Peyer's patch (tissue), 4 donors: ENCODE data around the gene PLEKHG4. TPM values are rescaled to one million over a fixed set of nuclear protein-coding genes. Genes with fewer than 3 reads are reported as not detected.

ENCODE experiments used
- DNase-seq, 3 donors: peaks; one replicate each; pipeline ENCODE4 v3.0.0-alpha.2; 2017 to 2019
- H3K27ac ChIP-seq, 4 donors: fragments of 200-600 bp; sonication (generic); one replicate each; pipeline ENCODE4 v1.5.1; 2016 to 2019
- H3K27me3 ChIP-seq, 2 donors: fragments of 200-600 bp; sonication (generic); one replicate each; pipeline ENCODE4 v1.5.1; 2019
- H3K36me3 ChIP-seq, 3 donors: fragments of 200-600 bp; sonication (generic); one replicate each; pipeline ENCODE4 v1.5.1; 2016 to 2019
- H3K4me1 ChIP-seq, 4 donors: fragments of 200-600 bp; sonication (generic); one replicate each; pipeline ENCODE4 v1.5.1; 2016 to 2019
- H3K4me3 ChIP-seq, 4 donors: fragments of 200-600 bp; sonication (generic); 1 replicate in 3 of 4; 2 replicates in 1 of 4; pipeline ENCODE4 v1.5.1; 2016 to 2019; ENCODE audit warnings: mild to moderate bottlenecking in 1 of 4
- H3K9me3 ChIP-seq, 4 donors: fragments of 200-600 bp; sonication (generic); one replicate each; pipeline ENCODE4 v1.5.1; 2016 to 2019; ENCODE audit warnings: mild to moderate bottlenecking in 1 of 4
- POLR2A ChIP-seq, 2 donors: fragments of 450-650 bp; IDR thresholded peaks; one replicate each; pipeline ENCODE4 v1.5.1; 2017; ENCODE audit warnings: antibody characterized with exemption in 2 of 2, mild to moderate bottlenecking in 2 of 2, moderate library complexity in 2 of 2
- total RNA-seq, 4 donors: library from RNA; depleted of rRNA; stranded (reverse); fragments of >200 nt; gene quantifications; one replicate each; pipeline ENCODE4 v1.1.0, GENCODE V29; 2016
- TF ChIP-seq, protein P1 (sequence below), 6 experiments: fragments of 450-650 bp in 4 of 6; fragments of 200-600 bp in 2 of 6; sonication (generic) in 1 of 6; IDR thresholded peaks; one replicate each; pipeline ENCODE4 v1.5.1; 2017 to 2019; ENCODE audit warnings: antibody characterized with exemption in 6 of 6, mild to moderate bottlenecking in 3 of 6, moderate library complexity in 1 of 6

The PLEKHG4 gene
- total RNA-seq, 4 donors from 2014 or later: 12.3 to 16.5 (median 14.0) TPM

DNA sequence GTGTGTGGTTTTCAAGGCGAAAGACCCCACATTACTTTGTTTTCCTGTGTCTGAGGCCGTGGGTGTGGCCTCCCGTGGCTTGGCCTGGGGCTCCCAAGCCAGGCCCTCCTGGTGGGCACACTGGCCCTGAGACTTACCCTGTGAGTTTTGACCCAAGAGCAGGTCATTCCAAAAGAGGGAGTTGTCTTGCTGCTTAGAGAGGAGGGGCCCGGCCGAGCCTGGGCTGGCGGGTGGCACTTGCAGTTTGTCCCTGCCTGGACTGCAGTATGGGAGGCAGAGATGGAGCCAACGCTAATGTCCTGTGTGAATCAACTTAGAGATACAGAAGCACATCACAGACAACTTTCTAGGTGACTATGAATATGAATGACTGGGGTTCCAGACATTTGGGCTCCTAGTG, 22.7 kb downstream of the PLEKHG4 start:
- Histone ChIP-seq H3K4me1 (no peaks in the 10 kb centered on the region), H3K27ac (no peak overlapping the region), H3K27me3 (no peaks in the 10 kb centered on the region), H3K4me3 (no peak overlapping the region), H3K36me3 (no peaks in the 10 kb centered on the region), H3K9me3 (no peaks in the 10 kb centered on the region)
- TF ChIP-seq POLR2A (IDR thresholded peaks at IDR 0.05): no peak
- TF ChIP-seq, protein P1, sequence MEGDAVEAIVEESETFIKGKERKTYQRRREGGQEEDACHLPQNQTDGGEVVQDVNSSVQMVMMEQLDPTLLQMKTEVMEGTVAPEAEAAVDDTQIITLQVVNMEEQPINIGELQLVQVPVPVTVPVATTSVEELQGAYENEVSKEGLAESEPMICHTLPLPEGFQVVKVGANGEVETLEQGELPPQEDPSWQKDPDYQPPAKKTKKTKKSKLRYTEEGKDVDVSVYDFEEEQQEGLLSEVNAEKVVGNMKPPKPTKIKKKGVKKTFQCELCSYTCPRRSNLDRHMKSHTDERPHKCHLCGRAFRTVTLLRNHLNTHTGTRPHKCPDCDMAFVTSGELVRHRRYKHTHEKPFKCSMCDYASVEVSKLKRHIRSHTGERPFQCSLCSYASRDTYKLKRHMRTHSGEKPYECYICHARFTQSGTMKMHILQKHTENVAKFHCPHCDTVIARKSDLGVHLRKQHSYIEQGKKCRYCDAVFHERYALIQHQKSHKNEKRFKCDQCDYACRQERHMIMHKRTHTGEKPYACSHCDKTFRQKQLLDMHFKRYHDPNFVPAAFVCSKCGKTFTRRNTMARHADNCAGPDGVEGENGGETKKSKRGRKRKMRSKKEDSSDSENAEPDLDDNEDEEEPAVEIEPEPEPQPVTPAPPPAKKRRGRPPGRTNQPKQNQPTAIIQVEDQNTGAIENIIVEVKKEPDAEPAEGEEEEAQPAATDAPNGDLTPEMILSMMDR (IDR thresholded peaks at IDR 0.05): no peak
- no peak for DNase-seq

DNA sequence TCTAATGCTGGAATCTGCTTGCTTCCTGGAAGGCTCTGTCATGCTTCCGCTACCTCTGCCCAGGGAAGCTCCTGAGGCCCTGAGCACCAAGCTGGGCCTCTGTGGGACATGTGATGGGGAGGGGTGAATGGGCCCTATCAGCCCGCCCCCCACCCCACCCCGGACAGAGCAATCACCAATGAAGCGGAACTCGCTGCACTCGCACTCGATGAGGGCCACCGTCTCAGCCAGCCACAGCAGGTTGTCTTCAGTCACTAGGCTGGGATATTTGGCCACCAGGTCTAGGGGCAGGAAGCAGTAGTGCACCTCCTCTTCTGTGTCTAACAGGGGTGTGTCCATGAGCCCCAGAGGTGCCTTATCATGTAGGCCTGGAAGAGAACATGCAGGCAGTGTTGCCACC, 23.6 kb downstream of the PLEKHG4 start:
- H3K27me3 ChIP-seq: no peaks in the 10 kb centered on the region
- H3K4me1 ChIP-seq: no peaks in the 10 kb centered on the region
- DNase-seq: no peak
- H3K9me3 ChIP-seq: no peaks in the 10 kb centered on the region
- no peaks in the 10 kb centered on the region for H3K36me3 ChIP-seq
- TF ChIP-seq, protein P1 (IDR thresholded peaks at IDR 0.05): no peak
- no peak for TF ChIP-seq POLR2A (IDR thresholded peaks at IDR 0.05)
- no peak overlapping the region for H3K27ac ChIP-seq
- H3K4me3 ChIP-seq: no peak overlapping the region

DNA sequence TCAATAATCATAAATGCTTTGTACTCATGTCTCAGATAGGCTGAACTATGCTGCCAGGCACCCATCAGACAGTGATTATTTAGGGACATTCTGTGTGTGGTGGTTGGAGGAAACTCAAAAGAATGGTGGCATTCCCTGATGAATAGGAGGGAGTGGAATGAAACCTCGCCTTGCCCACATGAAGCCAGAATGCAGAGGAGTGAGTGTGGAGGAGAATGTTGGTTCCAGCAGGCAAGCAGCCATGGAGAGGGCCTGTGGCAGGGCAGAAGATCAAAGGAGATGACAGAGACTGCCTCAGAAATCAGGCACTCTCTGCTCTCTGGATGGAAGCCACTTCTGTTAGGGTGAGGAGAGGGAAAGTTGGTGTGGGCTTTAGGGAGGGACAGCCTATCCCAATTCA, 24.7 kb downstream of the PLEKHG4 start:
- no peaks in the 10 kb centered on the region for H3K4me1 ChIP-seq
- H3K4me3 ChIP-seq: no peak overlapping the region
- H3K9me3 ChIP-seq: no peaks in the 10 kb centered on the region
- no peak for DNase-seq
- no peaks in the 10 kb centered on the region for H3K27me3 ChIP-seq
- H3K36me3 ChIP-seq: no peaks in the 10 kb centered on the region
- no peak overlapping the region for H3K27ac ChIP-seq
- no peak for TF ChIP-seq POLR2A (IDR thresholded peaks at IDR 0.05)
- TF ChIP-seq, protein P1 (IDR thresholded peaks at IDR 0.05): no peak

DNA sequence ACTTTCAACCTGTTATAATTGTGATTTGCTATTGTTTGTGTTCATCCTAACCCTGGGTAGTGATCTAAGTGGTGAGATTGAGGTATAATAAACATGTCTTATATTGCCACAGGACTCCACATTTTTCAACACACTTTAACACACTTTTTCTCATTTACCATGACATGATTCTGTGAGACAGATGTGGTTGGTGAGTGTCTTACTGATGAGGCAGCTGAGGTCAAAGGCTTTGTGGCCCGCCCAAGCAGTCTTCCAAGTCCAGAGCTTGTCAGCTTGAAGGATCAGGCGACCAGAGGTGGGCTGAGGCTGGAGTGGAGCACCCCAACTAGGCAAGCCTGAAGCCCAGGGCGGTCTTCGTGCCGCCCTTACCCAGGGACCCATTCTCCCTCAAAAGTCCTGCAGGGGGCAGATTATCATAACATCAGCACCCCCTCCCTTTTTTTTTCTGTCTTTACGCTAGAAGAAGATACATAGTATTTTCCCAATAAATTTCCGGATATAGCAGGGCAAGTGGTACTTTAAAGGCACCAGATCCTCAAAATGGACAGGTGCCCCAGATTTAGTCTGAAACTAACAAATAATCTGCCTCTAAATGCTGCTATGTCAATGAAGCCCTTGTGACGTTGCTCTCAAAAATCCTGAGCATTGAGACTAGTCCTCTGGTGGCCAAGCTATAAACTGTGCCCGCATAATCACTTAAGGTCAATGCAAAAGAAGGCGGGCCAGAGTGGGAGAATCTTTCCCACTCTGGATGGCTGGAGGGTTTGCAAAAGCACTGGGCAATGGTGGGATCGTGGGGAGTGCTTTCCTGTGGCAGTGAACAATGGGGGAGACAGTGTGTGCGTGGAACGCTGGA, 26.1 kb downstream of the PLEKHG4 start:
- no peak for TF ChIP-seq POLR2A (IDR thresholded peaks at IDR 0.05)

DNA sequence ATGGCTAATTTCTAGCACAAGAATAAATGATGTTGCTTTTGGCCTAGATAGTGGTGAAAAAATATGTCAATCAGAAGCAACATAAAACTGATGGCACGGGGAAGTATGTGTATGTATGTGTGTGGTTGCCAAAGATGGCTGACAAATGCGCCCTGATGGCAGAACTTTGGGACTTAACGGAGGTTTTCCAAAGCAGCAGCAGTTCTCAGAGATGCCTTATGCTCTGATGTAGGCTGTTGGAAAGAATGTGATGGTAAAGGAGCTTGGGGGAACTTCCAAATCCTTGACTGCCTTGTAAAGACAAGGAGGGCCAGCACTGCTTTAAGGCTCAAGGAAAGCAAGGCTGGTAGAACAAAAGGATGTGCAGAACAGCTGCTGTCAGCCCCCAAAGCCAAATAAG, 31.2 kb downstream of the PLEKHG4 start:
- H3K27ac ChIP-seq: no peak overlapping the region
- H3K27me3 ChIP-seq: no peaks in the 10 kb centered on the region
- H3K4me1 ChIP-seq: no peaks in the 10 kb centered on the region
- TF ChIP-seq POLR2A (IDR thresholded peaks at IDR 0.05): no peak
- TF ChIP-seq, protein P1 (IDR thresholded peaks at IDR 0.05): no peak
- no peaks in the 10 kb centered on the region for H3K36me3 ChIP-seq
- H3K9me3 ChIP-seq: no peaks in the 10 kb centered on the region
- no peak for DNase-seq
- H3K4me3 ChIP-seq: no peak overlapping the region

More for the DNA sequence above, 26.1 kb downstream of the PLEKHG4 start:
- Histone ChIP-seq H3K27ac (no peak overlapping the region), H3K4me3 (no peak overlapping the region), H3K9me3 (no peaks in the 10 kb centered on the region), H3K4me1 (no peaks in the 10 kb centered on the region), H3K36me3 (no peaks in the 10 kb centered on the region), H3K27me3 (no peaks in the 10 kb centered on the region)
- no peak for DNase-seq

DNA sequence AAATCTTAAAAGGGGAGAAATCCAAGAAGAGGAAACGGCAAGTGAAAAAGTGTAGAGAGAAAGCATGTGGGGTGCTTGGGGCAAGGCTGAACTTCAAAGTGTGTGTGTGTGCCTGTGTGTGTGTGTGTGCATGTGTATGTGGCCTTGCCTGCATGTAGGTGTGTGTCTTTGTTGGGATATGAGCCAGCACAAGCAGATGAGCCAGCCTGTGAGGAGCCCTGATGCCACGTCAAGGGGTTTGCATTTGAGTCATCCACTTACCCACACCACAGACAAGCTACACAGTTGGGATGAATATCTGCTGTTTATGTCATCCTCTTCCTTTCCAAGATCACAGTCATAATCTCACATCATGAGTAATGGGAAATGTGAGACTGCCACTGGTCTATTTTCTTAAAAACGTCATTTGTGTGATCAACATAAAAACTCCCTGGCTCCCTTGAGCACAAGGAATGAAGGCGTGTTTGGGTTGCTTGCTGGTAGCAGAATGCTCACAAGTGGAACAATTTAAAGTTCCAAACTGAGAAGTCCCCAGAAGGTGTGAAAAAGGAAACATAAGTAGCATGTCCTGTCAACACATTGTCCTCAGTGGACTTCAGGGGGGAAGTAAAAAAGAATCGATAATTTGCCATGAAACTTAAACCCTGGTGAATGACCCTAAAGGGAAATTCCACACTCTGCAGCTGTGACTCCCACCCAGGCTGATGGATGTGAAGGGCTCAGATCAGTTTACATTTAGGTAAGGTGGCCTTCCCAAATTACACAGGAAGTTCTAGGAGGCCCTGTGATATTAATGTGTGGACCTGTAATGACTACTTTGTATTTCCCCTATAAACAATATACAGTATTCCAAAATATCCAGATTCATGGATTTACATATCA, 32.5 kb downstream of the PLEKHG4 start:
- no peak overlapping the region for H3K4me3 ChIP-seq
- no peak for TF ChIP-seq POLR2A (IDR thresholded peaks at IDR 0.05)
- TF ChIP-seq, protein P1 (IDR thresholded peaks at IDR 0.05): no peak
- no peaks in the 10 kb centered on the region for H3K36me3 ChIP-seq
- H3K4me1 ChIP-seq: no peaks in the 10 kb centered on the region
- peak overlapping the region in 2 of 4 donors; percentile 47 to 58 for H3K27ac ChIP-seq
- H3K9me3 ChIP-seq: no peaks in the 10 kb centered on the region
- no peak for DNase-seq
- H3K27me3 ChIP-seq: no peaks in the 10 kb centered on the region
